HG02642 (cell line): ENCODE results near the gene KHDRBS2.

ENCODE experiments used
- ATAC-seq: cut with Tn5 transposase; IDR thresholded peaks from one replicate; pipeline ENCODE4 v1.9.1; 2021; ENCODE audit warnings: mild to moderate bottlenecking; ENCODE audit not compliant: unreplicated experiment, poor library complexity

The KHDRBS2 gene

GRCh38 chr6:62039605-62040004 lies 246.4 kb downstream of the KHDRBS2 start:
- ATAC-seq: no peak

DNA sequence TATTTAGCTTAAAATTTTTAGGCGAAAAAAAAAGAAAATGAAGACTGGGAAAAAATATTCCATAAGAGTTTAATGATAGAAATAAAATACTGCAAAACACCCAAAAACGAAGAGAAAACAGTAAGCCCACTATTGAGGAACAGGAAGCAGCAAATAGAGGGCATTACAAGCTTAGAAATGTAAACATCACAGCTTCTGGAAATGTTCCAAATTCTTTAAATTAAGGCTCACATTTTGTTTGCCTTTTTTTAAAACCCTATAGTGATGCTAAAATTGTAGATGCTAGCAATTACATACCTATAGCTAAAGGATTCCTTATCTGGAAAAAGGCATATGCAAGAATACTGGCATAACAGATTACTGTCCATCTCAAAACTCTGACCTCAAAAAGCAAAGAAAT lies 248.6 kb downstream of the KHDRBS2 start:
- ATAC-seq: no peak

GRCh38 chr6:62035952-62036351 lies 250.1 kb downstream of the KHDRBS2 start:
- no peak for ATAC-seq

DNA sequence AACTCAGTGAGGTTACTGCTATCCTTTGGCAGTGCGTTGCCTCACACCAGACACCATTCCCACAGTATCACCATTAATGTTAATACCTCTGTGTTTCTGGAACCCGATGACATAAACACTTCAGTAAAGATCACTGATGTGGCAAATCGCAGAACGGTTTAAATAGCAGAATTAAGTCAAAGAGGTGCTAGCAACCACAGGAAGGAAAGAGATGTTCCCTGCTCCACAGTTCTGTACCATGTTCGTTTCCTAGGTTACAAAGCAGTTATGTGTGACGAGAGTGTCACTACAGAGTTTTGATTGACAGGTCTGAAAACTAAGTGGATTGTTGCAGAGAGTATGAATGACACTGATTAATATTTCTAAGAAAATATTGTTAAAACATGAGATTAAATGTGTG lies 272.3 kb downstream of the KHDRBS2 start:
- no peak for ATAC-seq

DNA sequence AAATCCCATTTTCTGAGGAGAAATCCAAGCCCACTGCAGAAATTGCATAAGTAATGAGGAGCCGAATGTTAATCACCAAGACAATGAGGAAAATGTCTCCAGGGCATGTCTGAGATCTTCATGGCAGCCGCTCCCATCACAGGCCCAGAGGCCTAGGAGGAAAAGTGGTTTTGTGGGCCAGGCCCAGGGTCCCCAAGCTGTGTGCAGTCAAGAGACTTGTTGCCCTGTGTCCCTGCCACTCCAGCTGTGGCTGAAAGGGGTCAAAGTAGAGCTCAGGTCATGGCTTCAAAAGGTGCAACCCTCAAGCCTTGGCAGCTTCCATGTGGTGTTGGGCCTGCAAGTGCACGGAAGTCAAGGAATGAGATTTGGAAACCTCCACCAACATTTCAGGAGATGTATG lies 276.6 kb downstream of the KHDRBS2 start:
- no peak for ATAC-seq

- ATAC-seq: no peak
Observed at GRCh38 chr6:61989616-61990015, 296.4 kb downstream of the KHDRBS2 start.

DNA sequence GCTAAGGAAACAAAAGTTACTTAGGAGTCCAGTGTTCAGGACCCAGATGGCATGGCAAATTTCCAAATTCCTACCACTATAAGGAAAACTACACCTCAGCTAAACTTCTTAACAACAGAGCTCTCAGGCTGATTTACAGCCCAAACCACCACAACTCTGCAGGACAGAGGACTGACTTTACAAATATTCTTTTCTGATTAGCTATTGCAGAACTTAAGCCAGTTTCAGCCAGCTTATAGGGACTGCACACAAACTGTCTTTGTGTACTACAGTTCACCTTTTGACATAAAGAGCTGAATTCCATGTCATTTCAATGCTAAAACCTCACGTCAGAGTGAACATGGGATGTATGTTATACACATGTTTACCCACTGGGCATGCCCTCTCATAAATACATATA lies 305.4 kb downstream of the KHDRBS2 start:
- no peak for ATAC-seq

GRCh38 chr6:61977947-61978346 lies 308.1 kb downstream of the KHDRBS2 start:
- no peak for ATAC-seq

GRCh38 chr6:61977099-61977498 lies 308.9 kb downstream of the KHDRBS2 start:
- no peak for ATAC-seq

DNA sequence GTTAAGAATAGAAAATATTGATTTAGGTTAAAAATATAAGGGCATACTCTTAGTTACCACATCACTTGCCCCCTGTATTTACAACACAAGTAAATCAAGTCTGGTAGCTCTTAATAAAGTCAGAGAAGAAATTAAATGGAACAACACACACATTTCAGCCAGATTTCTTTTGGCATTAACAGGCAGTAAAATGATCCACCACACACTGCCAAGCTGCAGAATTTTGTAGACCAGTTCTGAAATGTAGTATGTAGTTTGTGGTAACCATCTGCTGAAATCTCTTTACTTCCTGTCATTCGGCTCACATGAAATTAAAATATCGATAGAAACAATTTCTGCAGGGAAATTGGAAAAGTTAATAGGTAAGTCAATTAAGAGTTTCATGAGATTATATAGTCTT lies 326.8 kb downstream of the KHDRBS2 start:
- ATAC-seq: no peak

- no peak for ATAC-seq
Observed at GRCh38 chr6:61953851-61954250, 332.2 kb downstream of the KHDRBS2 start.

- ATAC-seq: no peak
Observed at GRCh38 chr6:61951586-61951985, 334.4 kb downstream of the KHDRBS2 start.

- ATAC-seq: no peak
Observed at GRCh38 chr6:61950811-61951210, 335.2 kb downstream of the KHDRBS2 start.

- ATAC-seq: no peak
Observed at GRCh38 chr6:61949971-61950370, 336.1 kb downstream of the KHDRBS2 start.

DNA sequence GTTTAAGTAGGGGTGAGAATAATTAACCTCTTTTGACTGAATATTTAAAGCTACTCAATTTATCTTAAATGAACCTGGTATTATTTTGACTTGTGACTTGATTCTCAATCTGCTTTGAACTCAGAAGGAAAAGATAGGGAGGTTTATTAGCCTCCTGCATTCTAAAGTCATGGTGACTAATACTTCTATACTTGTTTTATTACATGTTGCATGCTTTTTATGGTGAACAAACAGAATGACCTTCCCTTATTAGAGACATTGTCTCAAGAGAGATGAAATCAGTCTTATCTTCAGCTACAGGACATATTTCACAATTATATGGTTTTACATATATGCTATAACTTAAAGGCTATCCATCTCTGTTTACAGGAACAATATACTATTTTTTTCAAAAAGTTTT lies 336.9 kb downstream of the KHDRBS2 start:
- ATAC-seq: no peak

DNA sequence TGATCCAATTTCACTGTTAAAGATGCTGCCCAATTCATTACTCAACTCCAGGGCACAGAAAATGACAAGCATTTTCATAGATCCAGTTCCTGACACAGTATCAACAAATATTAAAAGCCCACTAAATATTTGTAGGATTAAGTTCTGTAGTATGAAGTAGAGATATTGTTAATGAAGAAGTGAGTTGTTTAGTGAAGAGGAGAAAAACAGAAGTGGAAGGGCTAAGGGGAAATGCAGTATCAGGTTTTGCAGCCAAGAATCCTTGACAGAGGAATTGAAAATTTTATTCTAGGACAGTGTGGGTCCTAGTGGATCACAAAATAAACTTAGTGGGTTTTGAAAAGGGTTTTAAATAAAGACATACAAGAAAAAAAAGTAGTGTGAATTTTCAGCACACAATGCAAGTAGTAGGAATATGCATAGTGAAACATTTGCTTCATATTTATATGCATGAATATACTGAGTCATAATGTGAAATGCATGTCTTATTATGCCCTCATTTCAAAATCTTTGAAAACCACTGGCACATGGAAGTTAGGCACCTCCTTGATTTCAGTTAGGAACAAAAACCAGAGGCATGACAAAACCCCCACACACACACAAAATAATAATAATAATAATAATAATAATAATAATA lies 338.6 kb downstream of the KHDRBS2 start:
- ATAC-seq: no peak

GRCh38 chr6:61940919-61941318 lies 345.1 kb downstream of the KHDRBS2 start:
- ATAC-seq: no peak

DNA sequence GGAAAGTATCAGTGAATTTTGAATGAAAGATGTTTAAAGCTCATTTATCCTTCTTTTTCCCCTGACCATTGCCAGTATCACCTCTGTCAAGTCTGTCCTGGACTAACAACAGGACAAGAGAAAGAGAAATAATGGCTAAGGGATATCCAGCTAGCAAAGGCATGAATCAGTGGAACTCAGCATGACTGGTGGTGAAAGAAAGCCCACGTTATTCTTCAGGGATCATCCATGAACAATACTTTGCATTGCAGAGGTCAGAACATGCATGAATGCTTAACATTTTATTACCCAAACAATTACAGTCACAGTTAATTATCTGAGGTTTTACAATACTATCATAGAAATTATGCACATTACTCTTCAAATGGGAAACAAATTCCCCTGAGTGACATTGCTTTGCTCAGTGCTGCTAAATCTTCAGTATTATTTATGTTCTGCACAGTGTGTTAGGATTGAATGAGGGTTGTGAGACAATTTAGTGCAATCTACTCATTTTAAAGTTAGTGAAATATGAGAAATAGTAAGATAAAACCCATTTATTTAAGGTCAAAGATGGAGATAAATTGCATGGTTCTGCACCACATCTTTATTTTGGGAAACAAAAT lies 350.7 kb downstream of the KHDRBS2 start:
- no peak for ATAC-seq

GRCh38 chr6:61909486-61909885 lies 376.5 kb downstream of the KHDRBS2 start:
- no peak for ATAC-seq

DNA sequence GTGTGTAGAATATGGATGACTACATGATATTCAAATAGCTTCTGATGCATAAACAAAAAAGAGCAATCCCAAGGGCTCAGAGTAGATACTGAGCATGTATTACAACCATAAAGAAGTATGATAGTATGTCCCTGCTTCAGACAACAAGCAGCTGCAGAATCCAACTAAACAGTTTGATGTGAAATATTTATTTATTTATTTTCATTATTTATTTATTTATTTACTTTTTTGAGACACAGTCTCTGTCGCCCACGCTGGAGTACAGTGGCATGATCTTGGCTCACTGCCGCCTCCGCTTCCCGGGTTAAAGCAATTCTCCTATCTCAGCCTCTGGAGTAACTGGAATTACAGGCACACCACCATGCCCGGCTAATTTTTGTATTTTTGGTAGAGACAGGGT lies 384.3 kb downstream of the KHDRBS2 start:
- no peak for ATAC-seq

DNA sequence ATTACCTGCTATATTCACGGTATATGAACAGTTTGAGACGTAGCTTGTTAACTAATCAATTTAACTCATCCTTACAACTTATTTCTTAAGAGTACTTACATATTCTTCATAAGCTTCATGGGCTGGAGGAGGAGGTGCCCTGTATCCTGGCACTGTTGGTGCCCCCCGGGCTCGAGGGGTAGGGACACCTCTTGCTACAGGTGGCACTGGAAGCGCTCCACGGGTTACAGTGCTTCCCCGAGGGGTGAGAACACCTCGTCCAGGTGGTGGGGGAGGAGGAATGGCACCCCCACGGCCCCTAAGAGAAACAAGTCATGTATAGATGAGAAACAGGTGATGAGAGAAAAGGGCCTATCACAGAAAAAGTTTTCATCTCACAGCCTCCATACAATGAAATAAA lies 391.5 kb downstream of the KHDRBS2 start:
- no peak for ATAC-seq

- no peak for ATAC-seq
Observed at GRCh38 chr6:61887423-61887822, 398.6 kb downstream of the KHDRBS2 start.
